ENCODE results near the gene CCR6. TPM values are rescaled to one million over a fixed set of nuclear protein-coding genes. Genes with fewer than 3 reads are reported as not detected.
A peak's percentile ranks its signal among the peaks of the same experiment; 100 is the strongest.

CCR6 gene
- total and polyA plus RNA-seq, 10 of the 15 experiments (the other 5 are each of a cell fraction or from before 2014, with no cell fraction given) = 2.2 to 7.6 (median 6.7) TPM

DNA sequence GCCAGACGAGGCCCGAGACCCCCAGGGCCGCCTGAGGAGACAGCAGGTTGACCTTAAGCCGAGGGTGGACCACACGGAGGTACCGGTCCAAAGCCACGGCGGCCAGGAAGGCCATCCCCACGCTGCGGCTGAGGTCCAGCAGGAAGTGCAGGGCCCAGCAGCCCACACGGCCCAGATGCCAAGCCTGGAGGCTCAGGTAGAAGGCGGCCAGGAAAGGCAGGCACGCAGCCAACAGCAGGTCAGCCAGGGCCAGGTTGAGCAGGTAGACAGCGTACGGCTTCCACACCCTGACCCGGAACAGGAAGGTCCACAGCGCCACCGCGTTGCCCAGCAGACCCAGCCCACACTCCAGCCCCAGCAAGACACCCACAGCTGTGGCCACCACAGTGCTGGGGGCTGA is 34.5 kb downstream of the CCR6 start:
- H3K4me3 ChIP-seq = no peak overlapping the region
- no peak for FAIRE-seq
- no peaks in the 10 kb centered on the region for H3K36me3 ChIP-seq (ENCODE audit: control insufficient read depth in 2 of 2, insufficient read depth in 2 of 2, low read length in 1 of 2)
- no peak for TF ChIP-seq BHLHE40 (IDR thresholded peaks at IDR 0.05; ENCODE audit: borderline replicate concordance in 1 of 2, low read depth in 2 of 2, low read length in 1 of 2)
- no peak for TF ChIP-seq EGR1 (IDR thresholded peaks at IDR 0.05; ENCODE audit: borderline replicate concordance in 1 of 2, low read depth in 2 of 2, low read length in 2 of 2)
- no peak for TF ChIP-seq ASH2L (IDR thresholded peaks at IDR 0.05; ENCODE audit: borderline replicate concordance, low read depth)
- BruUV-seq (replicated peaks) = no TSS peak
- H3K79me2 ChIP-seq (ENCODE audit: control insufficient read depth, insufficient read depth, low read length) = no peaks in the 10 kb centered on the region
- CTCF ChIA-PET = no interaction called here
- SMC1A ChIA-PET (ENCODE audit: uncharacterized antibody, unreplicated experiment) = interaction anchor here (1.3 kb wide), 1 partner anchor 327 kb away, joined by 3 read pairs; no protein-coding TSS in a partner anchor
- no peaks in the 10 kb centered on the region for H4K20me1 ChIP-seq (ENCODE audit: control insufficient read depth, insufficient read depth)
- no peak overlapping the region for H3K9ac ChIP-seq (ENCODE audit: control insufficient read depth, insufficient read depth, low read length)
- in situ Hi-C loops (cut with MboI) = no loop called here
- no peak overlapping the region for H2AFZ ChIP-seq (ENCODE audit: control insufficient read depth, low read depth, low read length)
- no peak for DNase-seq (ENCODE audit: low read depth, low spot score)
- H3K4me2 ChIP-seq (ENCODE audit: control insufficient read depth, insufficient read depth) = no peak overlapping the region
- intact Hi-C loops (cut with micrococcal nuclease; ENCODE audit: unreplicated experiment) = loop anchor here (10.0 kb wide), 1 partner anchor 813 kb away; the partner anchor contains the start of gene SFT2D1
- no peak overlapping the region for H3K27ac ChIP-seq (ENCODE audit: control insufficient read depth, insufficient read depth)
- POLR2A ChIA-PET = no interaction called here
- no peaks in the 10 kb centered on the region for H3K9me3 ChIP-seq (replicated peaks; ENCODE audit: control insufficient read depth, insufficient read depth, low read length)
- 69% methylated on average over 19 of the region's 19 CpGs for WGBS (ENCODE audit: insufficient coverage, insufficient replicate concordance, low lambda C conversion rate, missing lambda C conversion rate)
- H3K4me1 ChIP-seq (ENCODE audit: control insufficient read depth, insufficient read depth, low read length) = peaks cover 15% of the 10 kb centered on the region
- ATAC-seq = no peak
- RAD21 ChIA-PET (ENCODE audit: unreplicated experiment) = no interaction called here
- H3K27me3 ChIP-seq (replicated peaks in 1 of 2; ENCODE audit: control insufficient read depth in 2 of 2, insufficient read depth in 2 of 2, low read length in 1 of 2) = no peaks in the 10 kb centered on the region; a peak in 1 of 4 replicates

DNA sequence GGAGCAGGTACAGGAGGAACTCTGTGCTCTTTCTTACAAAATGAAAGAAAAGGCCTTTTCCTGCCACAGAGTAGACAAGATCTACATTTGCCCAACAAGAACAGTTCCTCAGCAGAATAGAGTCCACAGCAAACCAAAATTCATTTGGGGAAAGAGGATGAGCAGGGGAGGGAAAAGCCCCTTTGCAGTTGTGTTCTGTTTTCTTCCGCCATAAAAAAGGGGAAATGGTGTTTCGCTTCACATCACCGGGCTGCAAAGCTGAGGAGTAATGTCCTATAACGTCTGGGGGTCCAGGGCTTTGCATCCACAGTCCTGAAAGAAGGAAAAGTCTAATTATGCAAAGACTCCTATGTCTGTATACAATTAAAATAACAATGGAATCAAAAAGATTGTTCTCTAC is 35.0 kb downstream of the CCR6 start, which contains the start of gene GPR31:
Gene GPR31, minus strand, starts transcription at position 118 of the 400 bp plus-strand sequence. CDS start 149 bp downstream, outside the sequence.
- no peak within 1 kb of the TSS for H3K4me3 ChIP-seq
- WGBS (ENCODE audit: insufficient coverage, insufficient replicate concordance, low lambda C conversion rate, missing lambda C conversion rate) = 20% methylated on average over 4 of the region's 4 CpGs
- BruUV-seq (replicated peaks) = no TSS peak
- DNase-seq (ENCODE audit: low read depth, low spot score) (no peak), FAIRE-seq (no peak), ATAC-seq (no peak)
- SMC1A ChIA-PET (ENCODE audit: uncharacterized antibody, unreplicated experiment) = no interaction called here
- H3K36me3 ChIP-seq (ENCODE audit: control insufficient read depth in 2 of 2, insufficient read depth in 2 of 2, low read length in 1 of 2) = no peaks in the 10 kb centered on the region
- H3K79me2 ChIP-seq (ENCODE audit: control insufficient read depth, insufficient read depth, low read length) = no peaks in the 10 kb centered on the region
- in situ Hi-C loops (cut with MboI) (no loop called here), intact Hi-C loops (cut with micrococcal nuclease; ENCODE audit: unreplicated experiment) (loop anchor here (10.0 kb wide), 1 partner anchor 813 kb away; the partner anchor contains the start of gene SFT2D1)
- H4K20me1 ChIP-seq (ENCODE audit: control insufficient read depth, insufficient read depth) = no peaks in the 10 kb centered on the region
- no peak within 1 kb of the TSS for H2AFZ ChIP-seq (ENCODE audit: control insufficient read depth, low read depth, low read length)
- H3K27ac ChIP-seq (ENCODE audit: control insufficient read depth, insufficient read depth) = no peak within 1 kb of the TSS
- H3K9me3 ChIP-seq (replicated peaks; ENCODE audit: control insufficient read depth, insufficient read depth, low read length) = no peaks in the 10 kb centered on the region
- H3K4me1 ChIP-seq (ENCODE audit: control insufficient read depth, insufficient read depth, low read length) = peaks cover 10% of the 10 kb centered on the region
- POLR2A ChIA-PET = no interaction called here
- CTCF ChIA-PET = no interaction called here
- no peak within 1 kb of the TSS for H3K9ac ChIP-seq (ENCODE audit: control insufficient read depth, insufficient read depth, low read length)
- TF ChIP-seq SPI1 (IDR thresholded peaks at IDR 0.05; ENCODE audit: borderline replicate concordance, insufficient read depth, low read depth, low read length) = peak; percentile 83; the same call in 1 of the 2 replicates
- TF ChIP-seq IKZF2 (IDR thresholded peaks at IDR 0.05) = 0 out of 4 replicates have a peak, but pooled peaks of 1 of the 2 experiments have one; percentile 15
- TF ChIP-seq ZNF274 (IDR thresholded peaks at IDR 0.05; ENCODE audit: insufficient read depth, insufficient read length) = no peak
- H3K27me3 ChIP-seq (replicated peaks in 1 of 2; ENCODE audit: control insufficient read depth in 2 of 2, insufficient read depth in 2 of 2, low read length in 1 of 2) = no peaks in the 10 kb centered on the region; a peak in 1 of 4 replicates
- RAD21 ChIA-PET (ENCODE audit: unreplicated experiment) = no interaction called here
- H3K4me2 ChIP-seq (ENCODE audit: control insufficient read depth, insufficient read depth) = no peak within 1 kb of the TSS

Data from GM12878 (cell line).